GM23338 (cell line): ENCODE measurements around the gene OIT3. TPM values are rescaled to one million over a fixed set of nuclear protein-coding genes. Genes with fewer than 3 reads are reported as not detected.

ENCODE experiments used
- CREB1 ChIP-seq: fragments of 250-450 bp; sonication (Bioruptor Pico); IDR thresholded peaks from 2 replicates; pipeline ENCODE4 v1.5.0; 2020; ENCODE audit warnings: low read depth, mild to moderate bottlenecking, moderate library complexity
- ETS1 ChIP-seq: IDR thresholded peaks from 2 replicates; pipeline ENCODE4 v1.6.1; 2016; ENCODE audit warnings: antibody characterized with exemption
- EZH2phosphoT487 ChIP-seq: fragments of 200-600 bp; sonication (generic); IDR thresholded peaks from one replicate; pipeline ENCODE4 v1.8.1; 2018; ENCODE audit warnings: antibody characterized with exemption; ENCODE audit not compliant: unreplicated experiment
- NANOG ChIP-seq: IDR thresholded peaks from 2 replicates; pipeline ENCODE4 v1.6.1; 2016; ENCODE audit warnings: antibody characterized with exemption, borderline replicate concordance
- REST ChIP-seq: IDR thresholded peaks from one replicate; pipeline ENCODE4 v1.6.1; 2018; ENCODE audit warnings: antibody characterized with exemption; ENCODE audit not compliant: unreplicated experiment
- STAT1 ChIP-seq: IDR thresholded peaks from one replicate; pipeline ENCODE4 v1.6.1; 2016; ENCODE audit warnings: antibody characterized with exemption; ENCODE audit not compliant: unreplicated experiment
- ZNF462 ChIP-seq: fragments of 250-450 bp; sonication (Bioruptor Pico); IDR thresholded peaks from 2 replicates; pipeline ENCODE4 v1.5.0; 2020; ENCODE audit warnings: mild to moderate bottlenecking, moderate library complexity
- polyA plus RNA-seq: library from polyadenylated mRNA; unstranded; fragments of >200 nt; fragmentation: Nextera tagmentation; extraction: Ambion mirVana; gene quantifications from 2 replicates; pipeline ENCODE4 v1.2.1, GENCODE V29; 2016
- total RNA-seq: library from RNA; depleted of rRNA; stranded (reverse); fragments of >200 nt; shearing (Covaris generic); gene quantifications from 2 replicates; pipeline ENCODE4 v1.2.3, GENCODE V29; 2014

The OIT3 gene
- total and polyA plus RNA-seq, 2 experiments from 2014 or later: not detected

- TF ChIP-seq ZNF462 (CRISPR knock-in tag) (no peak), REST (no peak), CREB1 (CRISPR knock-in tag) (no peak), EZH2phosphoT487 (no peak), STAT1 (no peak), NANOG (no peak), ETS1 (no peak)
Observed at GRCh38 chr10:72858067-72858466, 35.5 kb upstream of the OIT3 start (continued).
